GM10266 (cell line): ENCODE data around the gene DIO1.

ENCODE experiments used
- DNase-seq: peaks from one replicate; pipeline ENCODE4 v3.0.0; 2012; ENCODE audit errors: extremely low spot score
- TF ChIP-seq, protein P1 (sequence below): IDR thresholded peaks from 2 replicates; pipeline ENCODE4 v1.5.1; 2012; ENCODE audit warnings: mild to moderate bottlenecking, low read depth; ENCODE audit not compliant: control insufficient read depth, insufficient read depth; ENCODE audit errors: missing control alignments

DIO1 gene

DNA sequence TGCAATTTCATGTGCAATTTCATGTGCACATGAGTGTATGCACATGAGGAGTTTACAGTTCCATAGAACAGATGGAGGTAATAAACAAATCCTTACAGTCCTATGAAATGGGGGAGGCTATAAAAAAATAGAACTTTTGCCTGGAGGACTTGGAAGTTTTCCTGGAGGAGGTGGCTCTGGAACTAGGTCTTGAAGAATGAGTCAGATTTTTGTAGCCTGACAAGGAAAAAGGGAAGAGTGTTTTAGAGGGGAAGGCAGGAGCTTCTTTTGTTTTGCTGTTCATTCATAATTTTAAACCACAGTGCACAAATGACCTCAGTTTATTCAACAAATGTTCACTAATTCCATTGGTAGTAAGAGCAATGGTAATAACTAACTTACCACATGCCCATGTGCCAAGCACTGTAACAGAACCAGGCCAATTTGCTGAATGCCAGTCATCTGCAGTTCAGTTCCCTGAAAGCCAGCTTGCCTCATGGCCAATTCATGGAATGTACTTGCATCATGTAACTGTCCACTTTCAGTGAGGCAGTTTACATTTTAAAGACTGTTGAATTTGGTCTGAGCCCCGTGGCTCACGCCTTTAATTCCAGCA, 2.7 kb downstream of the DIO1 start:
- DNase-seq = no peak
- TF ChIP-seq, protein P1, sequence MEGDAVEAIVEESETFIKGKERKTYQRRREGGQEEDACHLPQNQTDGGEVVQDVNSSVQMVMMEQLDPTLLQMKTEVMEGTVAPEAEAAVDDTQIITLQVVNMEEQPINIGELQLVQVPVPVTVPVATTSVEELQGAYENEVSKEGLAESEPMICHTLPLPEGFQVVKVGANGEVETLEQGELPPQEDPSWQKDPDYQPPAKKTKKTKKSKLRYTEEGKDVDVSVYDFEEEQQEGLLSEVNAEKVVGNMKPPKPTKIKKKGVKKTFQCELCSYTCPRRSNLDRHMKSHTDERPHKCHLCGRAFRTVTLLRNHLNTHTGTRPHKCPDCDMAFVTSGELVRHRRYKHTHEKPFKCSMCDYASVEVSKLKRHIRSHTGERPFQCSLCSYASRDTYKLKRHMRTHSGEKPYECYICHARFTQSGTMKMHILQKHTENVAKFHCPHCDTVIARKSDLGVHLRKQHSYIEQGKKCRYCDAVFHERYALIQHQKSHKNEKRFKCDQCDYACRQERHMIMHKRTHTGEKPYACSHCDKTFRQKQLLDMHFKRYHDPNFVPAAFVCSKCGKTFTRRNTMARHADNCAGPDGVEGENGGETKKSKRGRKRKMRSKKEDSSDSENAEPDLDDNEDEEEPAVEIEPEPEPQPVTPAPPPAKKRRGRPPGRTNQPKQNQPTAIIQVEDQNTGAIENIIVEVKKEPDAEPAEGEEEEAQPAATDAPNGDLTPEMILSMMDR = no peak

DNA sequence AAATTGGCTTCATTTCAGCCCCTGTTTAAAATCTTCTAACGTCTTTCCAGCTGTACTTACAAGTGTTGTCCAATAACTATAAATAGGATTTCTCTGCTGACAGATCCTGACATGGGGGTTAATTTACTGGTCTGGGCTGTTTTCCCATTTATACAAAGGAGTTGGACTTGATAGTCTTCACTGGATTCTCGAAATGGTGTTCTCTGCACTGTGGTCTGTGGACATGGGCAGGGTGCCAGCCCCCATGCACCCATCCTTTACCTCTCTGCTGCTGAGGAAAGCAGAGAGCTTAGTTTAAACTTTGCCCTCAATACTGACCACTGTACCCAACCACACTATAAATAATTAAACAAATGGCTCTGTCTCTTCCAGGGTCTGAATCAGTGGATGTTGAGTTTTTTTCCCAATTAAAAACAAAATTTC, 5.2 kb downstream of the DIO1 start:
- TF ChIP-seq, protein P1 = no peak
- no peak for DNase-seq

DNA sequence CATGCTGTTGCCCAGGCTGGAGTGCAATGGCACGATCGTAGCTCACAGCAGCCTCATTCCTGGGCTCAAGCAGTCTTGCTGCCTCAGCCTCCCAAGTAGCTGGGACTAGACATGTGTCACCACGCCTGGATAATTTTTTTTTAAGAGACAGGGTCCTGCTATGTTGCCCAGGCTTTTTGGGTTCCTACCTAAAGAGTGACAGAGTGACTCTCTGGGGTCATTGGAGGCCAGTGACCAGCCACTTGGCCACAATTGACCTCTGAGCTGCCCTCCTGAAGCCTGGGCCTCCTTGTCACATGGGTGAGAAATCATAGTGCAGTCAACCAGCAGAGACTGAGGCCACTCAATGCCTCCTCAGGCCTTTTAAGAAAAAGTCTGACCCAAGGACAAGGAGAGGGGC, 5.7 kb downstream of the DIO1 start:
- TF ChIP-seq, protein P1 = no peak

DNA sequence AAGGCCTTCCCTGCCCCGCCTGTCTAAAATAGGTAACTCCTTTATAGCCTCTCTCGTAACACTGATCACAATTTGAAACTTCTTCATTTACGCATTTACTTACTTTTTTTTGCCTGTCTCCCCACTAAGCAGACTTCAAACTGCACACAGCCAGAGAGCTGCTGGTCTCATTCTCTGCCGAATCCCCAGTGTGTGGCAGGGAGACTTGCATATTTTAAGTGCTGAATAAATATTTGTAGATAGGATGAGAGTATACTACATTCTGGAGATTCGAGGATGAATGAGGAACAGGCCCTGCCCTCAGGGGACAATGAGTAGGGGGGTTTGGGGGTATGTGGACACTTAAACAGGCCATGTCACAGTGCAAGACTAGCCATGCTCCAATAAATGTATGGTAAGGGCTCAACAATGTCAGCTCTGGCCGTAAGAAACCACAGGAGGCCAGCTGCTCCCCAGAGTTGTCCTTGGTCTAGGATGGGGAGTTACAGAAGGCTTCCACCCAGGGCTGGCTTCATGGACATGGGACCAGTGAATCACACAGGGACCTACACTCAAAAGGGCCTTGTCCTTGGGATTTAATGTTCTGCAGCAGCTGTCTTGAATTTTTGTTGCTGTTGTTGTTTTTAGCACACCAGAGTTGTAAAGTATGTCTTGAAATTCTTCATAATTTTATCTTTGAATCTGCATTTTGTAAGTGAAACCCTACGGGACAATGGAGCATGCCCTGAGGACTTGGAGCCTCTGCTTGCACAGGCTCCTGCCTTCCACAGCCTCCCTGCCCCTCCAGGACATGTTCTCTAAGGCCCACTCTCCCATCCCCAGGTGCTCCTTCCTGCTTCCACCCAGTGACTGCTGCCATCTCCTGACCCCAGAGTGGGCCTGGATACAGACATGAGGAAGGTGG, 8.5 kb downstream of the DIO1 start:
- TF ChIP-seq, protein P1 = no peak
- DNase-seq = no peak

More for the DNA sequence above, 5.7 kb downstream of the DIO1 start:
- DNase-seq = no peak

DNA sequence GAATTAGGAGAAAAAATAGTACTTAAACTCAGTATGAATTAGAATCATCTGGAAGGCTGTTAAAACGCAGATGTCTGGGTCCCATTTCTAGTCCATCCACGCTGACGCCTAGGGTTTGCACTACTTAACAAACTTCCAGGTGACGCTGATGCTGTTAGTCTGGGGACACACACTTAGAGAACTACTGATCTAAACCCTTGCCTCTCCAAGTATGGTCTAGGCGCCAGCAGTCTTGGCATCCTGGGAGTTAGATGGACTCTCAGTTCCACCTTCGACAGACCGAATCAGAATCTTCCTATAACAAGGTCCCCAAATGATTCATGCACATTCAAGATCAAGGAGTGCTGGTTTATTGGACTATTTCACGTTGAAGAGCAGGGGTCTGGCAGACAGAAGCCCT, 11.5 kb downstream of the DIO1 start:
- no peak for DNase-seq
- TF ChIP-seq, protein P1 = no peak

DNA sequence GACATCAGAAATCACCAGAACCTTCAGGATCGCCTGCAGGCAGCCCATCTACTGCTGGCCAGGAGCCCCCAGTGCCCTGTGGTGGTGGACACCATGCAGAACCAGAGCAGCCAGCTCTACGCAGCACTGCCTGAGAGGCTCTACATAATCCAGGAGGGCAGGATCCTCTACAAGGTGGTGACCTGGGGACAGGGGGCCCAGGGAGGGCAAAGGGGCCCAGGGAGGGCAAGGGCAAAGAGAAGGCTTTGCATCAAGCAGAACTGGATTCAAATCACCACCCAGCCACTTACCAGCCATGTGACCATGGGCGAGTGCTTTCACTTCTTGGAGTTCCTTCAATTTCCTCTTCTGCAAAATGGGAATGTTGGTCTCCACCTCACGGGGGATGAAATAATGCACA, 12.1 kb downstream of the DIO1 start:
- TF ChIP-seq, protein P1 = no peak
- no peak for DNase-seq

DNA sequence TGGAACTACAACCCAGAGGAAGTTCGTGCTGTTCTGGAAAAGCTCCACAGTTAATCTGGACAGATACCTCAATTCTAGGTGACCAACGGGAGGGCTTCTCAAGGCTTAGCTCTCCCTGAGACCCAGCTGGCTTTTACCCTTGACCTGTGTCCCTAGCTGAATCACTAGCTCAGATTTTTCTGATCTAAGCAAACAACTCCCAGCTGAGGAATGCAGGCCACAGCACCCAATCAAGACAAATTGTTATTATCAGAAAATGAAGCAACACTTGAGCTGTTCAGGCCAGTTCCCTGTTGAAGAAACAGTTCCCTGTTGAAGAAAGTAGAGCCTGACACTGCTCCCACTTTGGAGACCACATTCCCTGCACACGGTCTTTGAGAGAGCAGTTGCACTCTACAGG, 16.0 kb downstream of the DIO1 start:
- TF ChIP-seq, protein P1 = no peak
- no peak for DNase-seq
